Left cardiac atrium (tissue), 4 donors: ENCODE measurements around the gene TMUB2. TPM values are rescaled to one million over a fixed set of nuclear protein-coding genes. Genes with fewer than 3 reads are reported as not detected.
A peak's percentile ranks its signal among the peaks of the same experiment; 100 is the strongest.
"Not testable (repeated sequence)": the region's sequence is repeated elsewhere in the genome, so short reads cannot be mapped to it uniquely, and the experiment has no call there.

Experiments
- ATAC-seq, 2 donors: fragments of 200-7000 bp; cut with Tn5 transposase; one replicate each; pipeline ENCODE4 v1.9.1; 2020; ENCODE audit warnings: mild to moderate bottlenecking in 2 of 2, moderate library complexity in 2 of 2
- DNase-seq: peaks from one replicate; pipeline ENCODE4 v3.0.0-alpha.2; 2020
- intact Hi-C, 2 donors: fragments of 100-400 bp; cut with DNase I; formaldehyde crosslinking; loops; one replicate each; pipeline versions ENCODE4 v1.14.1 to v1.15.1; 2022 to 2023
- long read RNA-seq: library from polyadenylated mRNA; unstranded; transcript quantifications from one replicate; pipeline ENCODE4 v2.0.0, GENCODE V29; 2021
- total RNA-seq, 2 donors: library from RNA; stranded (reverse); fragmentation: NEBNext Ultra II Directional; extraction: Animal tissue kit (Norgen Biotek cat#: 25700); gene quantifications; one replicate each; pipeline ENCODE4 v1.2.1, GENCODE V29; 2021
- donor health status: DM: no; HTN: yes; CAD: no.
- donor health status: DM: no; HTN: yes; CAD: no; lungs with severe emphysema.
- donor health status: DM: yes; HTN: yes; CAD: no.
- donor health status: Dilated cardiomyopathy.

The TMUB2 gene
- 10 to 100 TPM; 22.5 to 23.1 TPM for total RNA-seq
- long read RNA-seq, transcript TMUB2-201 (3 exons, 2,418 nt), result major isoform, 6 of 53 reads
- long read RNA-seq, partial matches to known transcripts, result 24 of 53 reads
- long read RNA-seq, other reads (novel, unspliced or antisense), result 19 of 53 reads

- ATAC-seq (peak; percentile 97), DNase-seq (peak; percentile 99)
- intact Hi-C loops, result no loop called here
Measured at GRCh38 chr17:44186307-44187130, at the start of gene TMUB2. TMUB2 (plus strand) TSS chr17:44186972; CDS start chr17:44187709, 737 bp downstream.

- intact Hi-C loops, result no loop called here
- DNase-seq, result peak; percentile 90
- ATAC-seq, result peak; percentile 68 to 96
Measured at GRCh38 chr17:44137891-44138709, 48.7 kb upstream of the TMUB2 start.

- DNase-seq, ATAC-seq, intact Hi-C loops: not testable (repeated sequence)
Measured at GRCh38 chr17:44143921-44144320, 42.9 kb upstream of the TMUB2 start.

- peak in 1 of 2 donors; percentile 60 for ATAC-seq
- DNase-seq, result peak; percentile 57
- intact Hi-C loops, result no loop called here
Measured at GRCh38 chr17:44144966-44145739, 41.6 kb upstream of the TMUB2 start.

- intact Hi-C loops, result loop anchor here in 1 of 2 donors (2.0 kb wide), 1 partner anchor 22 kb away; no protein-coding TSS in a partner anchor
- DNase-seq (no peak), ATAC-seq (peak; percentile 39 to 70)
Measured at GRCh38 chr17:44146375-44147346, 40.1 kb upstream of the TMUB2 start.

GRCh38 chr17:44147812-44148211 lies 39.0 kb upstream of the TMUB2 start:
- no peak for DNase-seq
- peak; percentile 18 to 59 for ATAC-seq
- intact Hi-C loops, result loop anchor here in 1 of 2 donors (2.0 kb wide), 1 partner anchor 21 kb away; no protein-coding TSS in a partner anchor

- intact Hi-C loops, ATAC-seq, DNase-seq: not testable (repeated sequence)
Measured at GRCh38 chr17:44149066-44149465, 37.7 kb upstream of the TMUB2 start.

- DNase-seq (no peak), ATAC-seq (no peak)
- intact Hi-C loops, result no loop called here
Measured at GRCh38 chr17:44149750-44150329, 36.9 kb upstream of the TMUB2 start.

- ATAC-seq (no peak), DNase-seq (no peak)
- intact Hi-C loops, result no loop called here
Measured at GRCh38 chr17:44152875-44153274, 33.9 kb upstream of the TMUB2 start.

GRCh38 chr17:44155488-44155887 lies 31.3 kb upstream of the TMUB2 start:
- no peak for ATAC-seq
- DNase-seq, result no peak
- intact Hi-C loops, result no loop called here

- intact Hi-C loops, result no loop called here
- DNase-seq, result no peak
- no peak for ATAC-seq
Measured at GRCh38 chr17:44159519-44160210, 27.1 kb upstream of the TMUB2 start.

GRCh38 chr17:44164476-44164875 lies 22.3 kb upstream of the TMUB2 start:
- ATAC-seq, result no peak

GRCh38 chr17:44167181-44167861 lies 19.5 kb upstream of the TMUB2 start:
- intact Hi-C loops, result no loop called here
- DNase-seq (no peak), ATAC-seq (no peak)

More at GRCh38 chr17:44164476-44164875, 22.3 kb upstream of the TMUB2 start:
- intact Hi-C loops, result no loop called here
- no peak for DNase-seq

- DNase-seq (no peak), ATAC-seq (peak in 1 of 2 donors; percentile 5)
- intact Hi-C loops, result no loop called here
Measured at GRCh38 chr17:44170135-44170498, 16.7 kb upstream of the TMUB2 start.

GRCh38 chr17:44170499-44171201 lies 16.1 kb upstream of the TMUB2 start, which contains the start of gene ASB16:
ASB16 (plus strand) TSS chr17:44170704; CDS start chr17:44170790, 86 bp downstream.
- peak; percentile 46 for DNase-seq
- ATAC-seq, result peak; percentile 69 to 73
- intact Hi-C loops, result no loop called here
